Natural killer cell (primary cell): ENCODE results near the gene KASH5. TPM values are rescaled to one million over a fixed set of nuclear protein-coding genes. Genes with fewer than 3 reads are reported as not detected.

Experiments used
- ATAC-seq, 3 donors: fragments of 150-1000 bp in 2 of 3; fragments of 200-7000 bp in 1 of 3; cut with Tn5 transposase; 1 replicate in 1 of 3; 2 replicates in 2 of 3; pipeline ENCODE4 v1.10.0; 2021; ENCODE audit warnings: mild to moderate bottlenecking in 2 of 3, moderate library complexity in 2 of 3
- DNase-seq, 2 donors: peaks; one replicate each; pipeline versions ENCODE4 v3.0.0 to v3.0.0-alpha.2; 2013 to 2021; ENCODE audit warnings: mixed read lengths in 1 of 2
- H3K27ac ChIP-seq: one replicate; pipeline ENCODE4 v1.5.1; 2013; ENCODE audit warnings: mild to moderate bottlenecking, low read length
- H3K27me3 ChIP-seq: one replicate; pipeline ENCODE4 v1.6.1; 2013; ENCODE audit warnings: low read length; ENCODE audit not compliant: control insufficient read depth, insufficient read depth
- H3K36me3 ChIP-seq: one replicate; pipeline ENCODE4 v1.6.1; 2013; ENCODE audit warnings: low read length; ENCODE audit not compliant: control insufficient read depth, insufficient read depth
- H3K4me1 ChIP-seq: one replicate; pipeline ENCODE4 v1.6.1; 2013; ENCODE audit warnings: low read length; ENCODE audit not compliant: control insufficient read depth, insufficient read depth
- H3K4me3 ChIP-seq: one replicate; pipeline ENCODE4 v1.5.1; 2013; ENCODE audit warnings: low read length
- H3K9me3 ChIP-seq: one replicate; pipeline ENCODE4 v1.6.1; 2013; ENCODE audit warnings: low read length; ENCODE audit not compliant: control insufficient read depth, insufficient read depth
- H3K27ac Mint-ChIP-seq, 2 donors: one replicate each; pipeline ENCODE4 v1.8.0; 2022; ENCODE audit warnings: mild to moderate bottlenecking in 2 of 2, mixed read lengths in 2 of 2, moderate library complexity in 1 of 2
- H3K27me3 Mint-ChIP-seq, 2 donors: one replicate each; pipeline ENCODE4 v1.8.0; 2022; ENCODE audit warnings: low read depth in 2 of 2, mixed read lengths in 2 of 2
- H3K36me3 Mint-ChIP-seq: one replicate; pipeline ENCODE4 v1.8.0; 2022; ENCODE audit warnings: mixed read lengths
- H3K4me1 Mint-ChIP-seq, 2 donors: one replicate each; pipeline ENCODE4 v1.8.0; 2022; ENCODE audit warnings: mixed read lengths in 2 of 2
- H3K4me3 Mint-ChIP-seq: one replicate; pipeline ENCODE4 v1.8.0; 2022; ENCODE audit warnings: mild to moderate bottlenecking, moderate library complexity, mixed read lengths
- H3K9me3 Mint-ChIP-seq, 2 donors: one replicate each; pipeline ENCODE4 v1.8.0; 2022; ENCODE audit warnings: mixed read lengths in 2 of 2
- CTCF ChIP-seq: fragments of 200-600 bp; IDR thresholded peaks from one replicate; pipeline ENCODE4 v1.8.0; 2022; ENCODE audit warnings: antibody characterized with exemption
- whole genome bisulfite sequencing: methylation state at CpG from one replicate; pipeline ENCODE4 v1.1.7; 2013; ENCODE audit warnings: missing lambda C conversion rate; ENCODE audit not compliant: insufficient coverage; 5-methylcytosine and 5-hydroxymethylcytosine counted together
- intact Hi-C: fragments of 100-400 bp; cut with micrococcal nuclease; formaldehyde crosslinking; loops from one replicate; pipeline ENCODE4 v1.14.2; 2022
- total RNA-seq, 4 donors: library from RNA; stranded (reverse); fragments of 120-200 nt in 1 of 4; gene quantifications; one replicate each; pipeline versions ENCODE4 v1.2.3 to v1.2.4, GENCODE V29; 2013 to 2022

The KASH5 gene
- total RNA-seq, 3 donors from 2014 or later (not counting 1 experiment from before 2014, with no cell fraction given), result 0.73 to 0.80 TPM; not detected in 1

GRCh38 chr19:49408816-49409440 lies 20.9 kb downstream of the KASH5 start:
- DNase-seq (no peak), ATAC-seq (no peak)
- intact Hi-C loops, result no loop called here
- H3K4me1 ChIP-seq, result peaks cover 15% of the 10 kb centered on the region
- no peaks in the 10 kb centered on the region for H3K36me3 ChIP-seq
- no peaks in the 10 kb centered on the region for H3K9me3 ChIP-seq
- H3K27ac ChIP-seq, result peak overlapping the region; percentile 46
- no peak for TF ChIP-seq CTCF
- no peaks in the 10 kb centered on the region for H3K36me3 Mint-ChIP-seq
- peak overlapping the region in 1 of 2 donors; percentile 6 for H3K27ac Mint-ChIP-seq
- no peaks in the 10 kb centered on the region for H3K27me3 ChIP-seq
- WGBS, result 75% methylated on average over 8 of the region's 8 CpGs
- H3K4me3 ChIP-seq, result no peak overlapping the region
- H3K9me3 Mint-ChIP-seq, result no peaks in the 10 kb centered on the region
- H3K4me3 Mint-ChIP-seq, result no peak overlapping the region
- peaks cover 0 to 4% of the 10 kb centered on the region in 2 donors for H3K27me3 Mint-ChIP-seq
- H3K4me1 Mint-ChIP-seq, result peaks cover 7 to 13% of the 10 kb centered on the region in 2 donors

DNA sequence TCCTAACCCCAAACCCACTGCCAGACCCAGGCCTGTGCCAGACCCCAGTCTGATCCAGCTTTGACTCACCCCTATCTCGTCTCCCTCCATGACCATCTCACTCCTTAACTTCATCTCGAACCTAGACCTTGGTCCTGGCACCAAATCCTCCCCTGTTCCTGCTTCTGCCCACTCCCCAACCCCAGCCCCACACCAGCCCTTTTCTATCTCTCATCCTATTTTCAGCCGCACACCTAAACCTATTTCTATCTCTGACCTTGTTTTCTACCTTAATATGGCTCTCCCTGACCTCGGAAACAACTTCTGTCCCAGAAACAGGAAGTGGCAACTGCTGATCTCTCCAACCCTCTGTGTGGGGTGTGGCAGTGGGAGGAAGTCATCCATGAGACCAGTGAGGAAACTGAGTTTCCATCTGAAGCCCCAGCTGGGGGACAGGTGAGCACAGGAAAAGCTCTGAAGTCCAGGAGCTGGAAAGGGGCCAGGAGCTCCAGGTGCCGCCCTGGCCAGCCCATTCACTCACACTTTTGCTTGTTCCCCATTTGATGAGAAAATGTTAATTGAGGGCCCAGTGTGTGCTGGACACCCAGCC lies 21.5 kb downstream of the KASH5 start:
- H3K36me3 ChIP-seq, result no peaks in the 10 kb centered on the region
- Mint-ChIP-seq H3K9me3 (no peaks in the 10 kb centered on the region), H3K36me3 (no peaks in the 10 kb centered on the region), H3K27ac (peak overlapping the region in 1 of 2 donors; percentile 6), H3K4me3 (no peak overlapping the region), H3K4me1 (peaks cover 7 to 13% of the 10 kb centered on the region in 2 donors), H3K27me3 (peaks cover 0 to 4% of the 10 kb centered on the region in 2 donors)
- H3K27me3 ChIP-seq, result no peaks in the 10 kb centered on the region
- peak overlapping the region; percentile 46 for H3K27ac ChIP-seq
- H3K4me1 ChIP-seq, result peaks cover 15% of the 10 kb centered on the region
- DNase-seq (peak in 1 of 2 donors; percentile 56), ATAC-seq (no peak)
- TF ChIP-seq CTCF, result no peak
- H3K9me3 ChIP-seq, result no peaks in the 10 kb centered on the region
- no peak overlapping the region for H3K4me3 ChIP-seq
- intact Hi-C loops, result no loop called here
- WGBS, result 46% methylated on average over 5 of the region's 5 CpGs

DNA sequence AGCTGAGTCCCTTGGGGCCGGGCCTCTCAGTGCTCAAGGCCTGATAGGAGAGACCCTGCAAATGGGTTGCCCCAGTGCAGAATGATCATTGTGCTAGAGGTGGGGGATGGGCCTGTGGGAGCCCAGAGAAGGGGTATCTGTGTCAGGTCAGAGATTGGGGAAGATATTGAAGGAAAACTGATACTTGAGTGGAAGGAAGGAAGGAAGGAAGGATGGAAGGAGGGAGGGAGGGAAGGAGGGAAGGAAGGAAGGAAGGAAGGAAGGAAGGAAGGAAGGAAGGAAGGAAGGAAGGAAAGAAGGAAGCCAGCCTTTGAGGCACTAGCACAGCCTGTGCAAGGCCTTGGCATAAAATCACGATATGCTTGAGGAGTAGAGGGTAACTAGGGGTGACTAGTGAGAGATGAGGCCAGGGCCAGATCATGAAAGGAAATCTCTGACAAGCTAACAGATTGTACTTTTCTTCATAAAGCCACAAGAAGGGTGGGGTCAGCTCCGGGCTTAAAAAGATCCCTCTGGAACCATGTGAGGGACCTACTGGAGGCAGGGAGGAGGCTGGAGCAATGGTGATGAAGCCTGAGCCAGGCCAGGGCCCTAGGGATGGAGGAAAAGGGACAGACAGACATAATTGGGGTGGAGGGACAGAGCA lies 23.8 kb downstream of the KASH5 start:
- no peak for TF ChIP-seq CTCF
- no peak for DNase-seq
- H3K4me3 Mint-ChIP-seq, result no peak overlapping the region
- WGBS, result 82% methylated on average over 3 of the region's 3 CpGs
- H3K36me3 Mint-ChIP-seq, result no peaks in the 10 kb centered on the region
- no peak overlapping the region for H3K4me3 ChIP-seq
- no peak for ATAC-seq
- no peak overlapping the region for H3K27ac ChIP-seq
- H3K4me1 ChIP-seq, result peaks cover 15% of the 10 kb centered on the region
- H3K27me3 ChIP-seq, result no peaks in the 10 kb centered on the region
- H3K36me3 ChIP-seq, result no peaks in the 10 kb centered on the region
- H3K27me3 Mint-ChIP-seq, result peaks cover 0 to 10% of the 10 kb centered on the region in 2 donors
- H3K9me3 Mint-ChIP-seq, result no peaks in the 10 kb centered on the region
- intact Hi-C loops, result no loop called here
- no peaks in the 10 kb centered on the region for H3K9me3 ChIP-seq
- peaks cover 7 to 13% of the 10 kb centered on the region in 2 donors for H3K4me1 Mint-ChIP-seq
- H3K27ac Mint-ChIP-seq, result no peak overlapping the region
